VCaP (cell line): ENCODE measurements around the gene GLCCI1.

Experiments used
- H3K27ac ChIP-seq: fragments of 450-650 bp; 2 replicates; pipeline ENCODE4 v1.5.1; 2017
- CTCF ChIP-seq: fragments of 450-650 bp; conservative IDR thresholded peaks from 2 replicates; pipeline ENCODE4 v1.5.1; 2017; ENCODE audit warnings: mild to moderate bottlenecking, moderate library complexity

GLCCI1 gene

DNA sequence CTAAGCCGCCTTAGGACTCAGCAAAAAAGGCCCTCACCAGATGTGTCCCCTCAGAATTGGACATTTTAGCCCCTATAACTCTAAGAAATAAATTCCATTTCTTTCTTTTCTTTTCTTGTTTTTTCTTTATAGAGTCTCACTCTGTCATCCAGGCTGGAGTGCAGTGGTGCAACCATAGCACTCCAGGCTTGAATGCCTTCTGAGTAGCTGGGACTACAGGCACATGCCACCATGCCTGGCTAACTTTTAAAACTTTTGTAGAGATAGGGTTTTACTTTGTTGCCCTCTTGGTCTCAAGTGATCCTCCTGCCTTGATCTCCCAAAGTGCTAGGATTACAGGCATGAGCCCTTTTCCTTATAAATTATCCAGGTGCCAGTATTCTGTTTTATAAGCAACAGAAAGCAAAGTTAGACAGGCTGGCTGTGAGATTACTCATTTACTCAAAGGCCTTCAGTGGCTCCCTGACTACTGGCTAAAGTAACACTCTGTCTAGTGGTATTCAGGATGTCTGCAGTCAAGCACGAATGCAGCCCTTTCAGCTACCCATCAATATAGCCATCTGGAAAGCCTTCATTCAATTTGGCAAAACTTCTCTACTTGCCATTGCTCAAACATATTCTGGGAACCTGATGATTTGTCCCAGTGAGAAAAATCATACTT lies 164.7 kb downstream of the GLCCI1 start:
- no peak for TF ChIP-seq CTCF
- H3K27ac ChIP-seq = no peak overlapping the region

- no peak overlapping the region for H3K27ac ChIP-seq
- no peak for TF ChIP-seq CTCF
Observed at GRCh38 chr7:8134089-8134733, 165.6 kb downstream of the GLCCI1 start.

DNA sequence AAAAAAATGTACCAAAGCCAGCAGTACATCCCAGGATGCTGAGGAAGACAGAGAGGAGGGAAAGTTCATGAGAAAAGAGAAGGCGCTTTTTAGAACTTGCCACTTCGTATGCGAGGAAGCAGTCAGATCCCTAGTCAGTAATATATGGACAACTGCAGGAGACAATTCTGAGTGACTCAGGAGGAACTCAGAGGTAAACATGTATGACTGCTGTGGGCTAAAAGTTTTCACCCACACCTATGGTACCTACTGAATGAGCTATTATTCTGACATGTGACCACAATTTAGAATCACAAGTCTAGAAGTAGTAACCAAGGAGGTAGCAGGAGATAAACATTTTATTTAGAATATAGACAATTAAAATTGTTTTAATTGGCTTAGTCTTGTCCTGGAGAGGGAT lies 166.8 kb downstream of the GLCCI1 start:
- no peak for TF ChIP-seq CTCF
- H3K27ac ChIP-seq = no peak overlapping the region

- H3K27ac ChIP-seq = no peak overlapping the region
- no peak for TF ChIP-seq CTCF
Observed at GRCh38 chr7:8136051-8136730, 167.6 kb downstream of the GLCCI1 start.
